Breast epithelium (tissue), 3 donors: ENCODE results near the gene CTTNBP2NL.

Experiments used
- POLR2A ChIP-seq: fragments of 450-650 bp; IDR thresholded peaks from one replicate; pipeline ENCODE4 v1.6.1; 2016; ENCODE audit warnings: antibody characterized with exemption, mild to moderate bottlenecking, moderate library complexity
- POLR2AphosphoS5 ChIP-seq, 3 donors: sonication (generic); formaldehyde crosslinking; IDR thresholded peaks; one replicate each; pipeline ENCODE4 v1.6.1; 2017; ENCODE audit warnings: antibody characterized with exemption in 3 of 3
- TF ChIP-seq, protein P1 (sequence below), 3 donors: fragments of 450-650 bp; IDR thresholded peaks; one replicate each; pipeline ENCODE4 v1.5.1; 2016 to 2017; ENCODE audit warnings: antibody characterized with exemption in 3 of 3, mild to moderate bottlenecking in 3 of 3, moderate library complexity in 3 of 3

DNA sequence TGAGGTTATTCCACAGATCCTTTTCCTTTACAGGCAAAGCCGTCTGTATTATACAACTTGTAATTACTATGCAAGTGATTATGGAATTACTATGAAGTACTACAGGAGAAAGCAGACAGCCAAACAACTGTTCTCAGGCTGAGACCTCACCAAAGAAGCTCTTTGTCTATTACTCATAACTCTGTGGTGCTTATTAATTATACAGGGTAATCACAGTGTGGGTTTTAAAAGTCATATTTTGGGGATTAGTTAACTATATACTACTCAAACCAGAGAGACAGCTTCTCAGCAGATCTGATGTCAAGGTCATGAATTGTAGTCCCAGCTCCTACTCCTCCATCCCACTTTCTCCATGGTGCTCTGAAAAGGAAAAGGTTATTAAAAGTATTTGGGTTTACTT, 49.6 kb downstream of the CTTNBP2NL start:
- TF ChIP-seq, protein P1, sequence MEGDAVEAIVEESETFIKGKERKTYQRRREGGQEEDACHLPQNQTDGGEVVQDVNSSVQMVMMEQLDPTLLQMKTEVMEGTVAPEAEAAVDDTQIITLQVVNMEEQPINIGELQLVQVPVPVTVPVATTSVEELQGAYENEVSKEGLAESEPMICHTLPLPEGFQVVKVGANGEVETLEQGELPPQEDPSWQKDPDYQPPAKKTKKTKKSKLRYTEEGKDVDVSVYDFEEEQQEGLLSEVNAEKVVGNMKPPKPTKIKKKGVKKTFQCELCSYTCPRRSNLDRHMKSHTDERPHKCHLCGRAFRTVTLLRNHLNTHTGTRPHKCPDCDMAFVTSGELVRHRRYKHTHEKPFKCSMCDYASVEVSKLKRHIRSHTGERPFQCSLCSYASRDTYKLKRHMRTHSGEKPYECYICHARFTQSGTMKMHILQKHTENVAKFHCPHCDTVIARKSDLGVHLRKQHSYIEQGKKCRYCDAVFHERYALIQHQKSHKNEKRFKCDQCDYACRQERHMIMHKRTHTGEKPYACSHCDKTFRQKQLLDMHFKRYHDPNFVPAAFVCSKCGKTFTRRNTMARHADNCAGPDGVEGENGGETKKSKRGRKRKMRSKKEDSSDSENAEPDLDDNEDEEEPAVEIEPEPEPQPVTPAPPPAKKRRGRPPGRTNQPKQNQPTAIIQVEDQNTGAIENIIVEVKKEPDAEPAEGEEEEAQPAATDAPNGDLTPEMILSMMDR (IDR thresholded peaks at IDR 0.05) = no peak
- TF ChIP-seq POLR2AphosphoS5 (IDR thresholded peaks at IDR 0.05) (no peak), POLR2A (no peak)
